ENCODE results near the gene STAM2.
"Not testable (repeated sequence)": the region's sequence is repeated elsewhere in the genome, so short reads cannot be mapped to it uniquely, and the experiment has no call there.

Gene STAM2

GRCh38 chr2:152172201-152172785, 3.3 kb downstream of the STAM2 start:
- DNase-seq = peak; percentile 9

DNA sequence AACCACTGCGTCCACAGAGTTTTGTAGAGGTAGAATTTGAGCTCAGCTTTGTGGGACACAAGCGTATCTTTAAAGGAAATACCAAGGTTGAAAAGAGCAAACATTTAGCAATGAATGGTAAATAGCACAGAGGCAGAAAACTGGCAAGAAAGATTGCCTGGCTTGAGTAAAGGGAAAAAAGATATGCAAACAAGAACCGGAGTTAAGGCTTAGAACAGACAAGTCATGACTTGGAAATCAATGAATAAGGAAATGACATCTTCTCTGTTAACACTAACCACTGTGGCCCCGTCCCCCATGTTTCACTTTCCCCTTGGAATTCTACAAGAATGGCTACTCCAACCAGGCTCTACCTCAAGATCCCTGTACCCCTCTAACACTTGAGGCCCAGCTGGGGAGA, 3.8 kb downstream of the STAM2 start:
- DNase-seq = no peak

DNA sequence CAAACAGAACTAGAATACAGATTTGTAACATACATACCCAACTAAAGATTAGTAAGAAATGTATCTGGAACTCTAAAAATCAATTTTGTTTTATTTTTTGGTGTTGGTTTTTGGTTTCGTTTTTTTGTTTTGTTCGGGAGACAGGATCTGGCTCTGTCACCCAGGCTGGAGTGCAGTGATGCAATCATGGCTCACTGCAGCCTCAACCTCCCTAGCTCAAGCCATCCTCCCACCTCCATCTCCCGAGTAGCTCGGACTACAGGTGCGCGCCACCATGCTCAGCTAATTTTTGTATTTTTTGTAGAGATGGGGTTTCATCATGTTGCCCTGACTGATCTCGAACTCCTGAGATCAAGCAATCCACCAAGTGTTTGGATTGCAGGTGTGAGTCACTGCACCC, 6.4 kb downstream of the STAM2 start:
- not testable (repeated sequence) for DNase-seq

- DNase-seq = not testable (repeated sequence)
These were observed 8.1 kb downstream of the STAM2 start for GRCh38 chr2:152167470-152167869.

DNA sequence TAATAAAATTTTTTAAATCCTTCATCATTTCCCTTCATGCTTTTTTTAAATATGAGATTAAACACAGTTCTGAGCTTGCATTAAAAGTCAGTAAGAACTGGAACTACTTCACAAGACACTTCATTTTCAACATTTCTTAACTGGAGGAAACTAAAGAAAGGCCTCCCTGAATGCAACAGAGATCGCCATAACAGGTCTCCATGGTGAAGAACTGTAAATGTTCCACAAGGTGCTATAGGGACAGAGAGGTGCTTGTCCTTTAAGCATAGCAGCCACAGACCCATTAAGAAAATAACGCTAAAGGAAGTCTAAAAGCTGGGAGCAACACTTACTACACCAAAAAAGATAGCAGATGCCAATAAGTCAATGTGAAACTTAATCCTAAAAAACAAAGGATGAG, 8.5 kb downstream of the STAM2 start:
- DNase-seq = no peak

DNA sequence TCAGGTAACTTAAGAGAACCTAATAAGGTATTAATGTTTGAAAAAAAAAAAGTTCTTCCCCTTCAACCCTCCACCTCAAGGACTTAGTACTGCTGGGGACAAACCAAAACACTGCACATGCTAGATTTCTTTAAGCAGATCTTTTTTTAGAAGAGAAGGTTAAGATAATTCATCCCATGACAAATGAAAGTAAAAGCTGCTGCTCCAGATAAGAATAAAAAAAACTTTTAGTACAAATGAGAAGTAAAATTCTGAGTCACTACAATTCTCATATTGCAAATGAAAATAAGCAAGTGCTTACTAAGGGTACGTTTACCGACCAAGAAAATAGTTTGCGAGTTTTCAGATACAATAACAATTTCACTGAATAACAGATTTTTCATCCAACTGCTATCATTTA, 8.9 kb downstream of the STAM2 start:
- DNase-seq = no peak

- DNase-seq = no peak
These were observed 9.8 kb downstream of the STAM2 start for GRCh38 chr2:152165780-152166179.

DNA sequence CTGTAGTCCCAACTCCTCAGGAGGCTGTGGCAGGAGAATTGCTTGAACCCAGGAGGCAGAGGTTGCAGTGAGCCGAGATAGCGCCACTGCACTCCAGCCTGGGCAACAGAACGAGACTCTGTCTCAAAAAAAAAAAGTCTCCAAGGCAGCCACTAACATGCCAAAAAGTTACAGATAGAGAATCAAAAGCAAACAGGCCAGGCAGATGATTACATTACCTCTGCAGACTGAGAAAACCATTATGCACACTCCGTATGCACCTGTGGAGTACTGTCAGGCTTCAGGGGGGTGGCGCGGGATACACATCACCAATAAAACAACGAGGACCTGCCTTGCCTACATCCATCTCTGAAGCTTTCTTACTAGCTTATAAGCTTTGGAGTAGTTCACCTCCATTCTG, 10.3 kb downstream of the STAM2 start:
- no peak for DNase-seq

GRCh38 chr2:152163669-152164068, 11.9 kb downstream of the STAM2 start:
- not testable (repeated sequence) for DNase-seq

GRCh38 chr2:152162141-152162540, 13.4 kb downstream of the STAM2 start:
- DNase-seq = no peak

DNA sequence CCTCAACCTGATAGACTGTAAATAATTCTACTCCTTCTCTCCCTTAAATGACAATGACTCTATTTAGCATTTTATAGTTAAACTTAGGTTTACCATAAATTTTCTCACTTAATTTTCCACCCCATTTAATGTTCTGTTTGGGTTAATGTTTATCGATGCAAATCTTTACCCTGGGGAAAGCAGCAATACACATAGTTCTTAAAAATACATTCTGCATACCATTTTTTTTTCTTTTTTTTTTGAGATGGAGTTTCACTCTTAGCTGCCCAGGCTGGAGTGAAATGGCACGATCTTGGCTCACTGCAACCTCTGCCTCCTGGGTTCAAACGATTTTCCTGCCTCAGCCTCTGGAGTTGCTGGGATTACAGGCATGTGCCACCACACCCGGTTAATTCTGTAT, 14.0 kb downstream of the STAM2 start:
- DNase-seq = no peak

GRCh38 chr2:152160378-152160777, 15.2 kb downstream of the STAM2 start:
- DNase-seq = not testable (repeated sequence)

- no peak for DNase-seq
These were observed 18.3 kb downstream of the STAM2 start for GRCh38 chr2:152157253-152157652.

DNA sequence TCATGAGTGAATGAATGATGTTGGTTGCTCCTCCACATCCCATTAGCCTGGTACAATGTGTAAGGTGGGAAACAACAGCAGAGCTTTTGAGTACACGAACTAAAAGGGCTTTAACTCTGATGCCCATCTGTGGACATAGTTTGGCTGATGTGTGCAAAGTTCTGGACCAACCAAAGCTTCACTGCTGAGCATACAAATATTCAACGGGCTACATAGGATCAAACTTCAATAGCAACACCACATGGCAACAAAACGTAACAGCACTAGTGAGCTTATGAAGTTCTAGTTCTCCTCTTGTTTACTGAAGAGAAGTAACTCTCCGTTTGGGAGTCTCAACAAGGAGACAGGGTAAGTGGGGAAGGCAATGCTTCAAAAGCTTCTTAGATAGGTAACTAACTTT, 20.4 kb downstream of the STAM2 start:
- no peak for DNase-seq

DNA sequence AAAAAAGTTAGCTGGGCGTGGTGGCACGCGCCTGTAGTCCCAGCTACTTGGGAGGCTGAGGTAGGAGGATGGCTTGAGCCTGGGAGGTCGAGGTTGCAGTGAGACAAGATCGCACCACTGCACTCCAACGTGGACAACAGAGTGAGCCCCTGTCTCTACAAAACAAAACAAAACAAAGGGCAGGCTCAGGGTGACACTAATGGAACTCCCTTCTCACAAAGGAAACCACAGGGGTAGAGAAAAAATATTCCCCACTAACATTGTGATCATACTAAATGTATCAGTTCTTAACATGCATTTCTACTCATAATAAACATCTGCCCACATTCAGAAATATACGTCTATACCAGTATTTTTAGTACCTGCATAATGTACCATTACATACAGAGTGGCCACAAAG, 21.1 kb downstream of the STAM2 start:
- DNase-seq = no peak

- DNase-seq = peak; percentile 13
These were observed 40.9 kb downstream of the STAM2 start for GRCh38 chr2:152134488-152135280.

GRCh38 chr2:152132306-152132705, 43.3 kb downstream of the STAM2 start:
- no peak for DNase-seq

DNA sequence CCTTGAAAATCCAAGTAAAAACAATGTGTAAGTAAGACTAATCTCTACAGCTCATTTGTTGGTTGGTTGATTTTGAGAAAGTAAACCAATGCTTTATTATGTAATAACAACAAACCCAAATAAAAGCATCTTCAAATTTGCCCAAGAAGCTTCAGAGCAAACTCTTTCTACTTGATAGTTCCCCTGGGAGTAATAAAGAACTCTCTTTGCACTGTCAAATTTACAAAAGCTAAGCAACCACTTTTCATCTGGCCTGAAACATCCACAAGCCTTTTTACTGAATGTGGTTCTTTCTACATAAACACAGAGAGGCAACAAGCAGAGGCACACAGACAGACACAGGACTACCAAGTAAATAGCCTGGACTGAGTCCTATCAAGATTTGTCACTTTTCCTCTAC, 47.9 kb downstream of the STAM2 start:
- no peak for DNase-seq

GRCh38 chr2:152126664-152127063, 48.9 kb downstream of the STAM2 start:
- no peak for DNase-seq

DNA sequence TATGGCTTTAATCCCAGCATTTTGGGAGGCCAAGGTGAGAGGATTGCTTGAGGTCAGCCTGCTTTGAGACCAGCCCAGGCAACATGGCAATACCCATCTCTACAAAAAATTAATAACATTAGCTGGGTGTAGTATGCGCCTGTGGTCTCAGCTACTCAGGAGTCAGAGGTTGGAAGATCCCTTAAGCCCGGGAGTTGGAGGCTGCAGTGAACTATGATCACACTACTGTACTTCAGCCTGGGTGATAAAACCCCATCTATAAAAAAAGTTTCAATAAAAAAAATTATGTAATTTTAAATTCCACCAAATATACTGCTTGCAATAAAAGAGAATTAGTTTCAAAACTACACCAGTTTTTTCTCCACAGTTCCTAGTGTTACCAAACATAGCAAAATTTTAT, 53.4 kb downstream of the STAM2 start:
- no peak for DNase-seq

GRCh38 chr2:152120430-152120829, 55.1 kb downstream of the STAM2 start:
- DNase-seq = no peak

DNA sequence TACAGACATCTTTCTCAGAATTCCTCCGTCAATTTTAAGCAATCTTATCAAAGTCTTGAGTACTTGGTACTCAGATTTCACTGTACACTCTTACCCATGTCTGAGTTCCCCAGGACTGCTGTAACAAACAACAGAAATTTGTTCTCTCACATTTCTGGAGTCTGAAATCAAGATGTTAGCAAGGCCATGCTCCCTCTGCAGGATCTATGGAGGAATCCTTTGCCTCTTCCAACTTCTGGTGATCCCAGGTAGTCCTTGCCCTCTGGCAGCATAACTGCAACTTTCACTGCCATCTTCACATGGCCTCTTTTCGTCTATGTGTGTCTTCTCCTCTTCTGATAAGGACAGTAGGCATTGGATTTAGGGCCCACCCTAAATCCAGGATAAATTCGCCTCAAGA, 59.6 kb downstream of the STAM2 start:
- no peak for DNase-seq

DNA sequence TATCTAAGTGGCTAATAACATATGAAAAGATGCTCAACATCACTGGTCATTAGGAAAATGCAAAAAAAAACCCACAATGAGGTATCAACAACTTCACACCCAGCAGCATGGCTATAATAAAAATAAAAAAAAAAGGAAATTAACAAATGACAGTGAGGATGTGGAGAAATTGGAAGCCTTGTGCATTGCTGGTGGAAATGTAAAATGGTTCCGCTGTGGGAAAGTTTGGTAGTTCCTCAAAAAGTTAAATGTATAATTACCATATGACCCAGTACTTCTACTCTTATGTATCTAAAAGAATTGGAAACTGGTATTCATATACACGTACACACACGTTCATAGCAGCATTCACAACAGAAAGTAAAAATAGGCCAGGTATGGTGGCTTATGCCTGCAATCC, 61.2 kb downstream of the STAM2 start:
- DNase-seq = no peak

DNA sequence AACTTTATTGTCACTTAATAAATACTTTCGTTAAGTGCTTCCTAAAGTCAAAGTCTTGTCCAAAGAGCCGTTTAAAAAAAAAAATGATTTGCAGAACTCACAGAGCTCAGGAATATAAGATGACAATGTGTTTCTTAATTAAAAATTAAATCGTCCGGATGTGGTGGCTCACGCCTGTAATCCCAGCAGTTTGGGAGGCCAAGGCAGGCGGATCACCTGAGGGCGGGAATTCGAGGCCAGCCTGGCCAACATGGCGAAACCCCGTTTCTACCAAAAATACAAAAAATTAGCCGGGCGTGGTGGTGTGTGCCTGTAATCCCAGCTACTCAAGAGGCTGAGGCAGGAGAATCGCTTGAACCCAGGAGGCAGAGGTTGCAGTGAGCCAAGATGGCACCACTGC, 68.4 kb downstream of the STAM2 start:
- not testable (repeated sequence) for DNase-seq

DNA sequence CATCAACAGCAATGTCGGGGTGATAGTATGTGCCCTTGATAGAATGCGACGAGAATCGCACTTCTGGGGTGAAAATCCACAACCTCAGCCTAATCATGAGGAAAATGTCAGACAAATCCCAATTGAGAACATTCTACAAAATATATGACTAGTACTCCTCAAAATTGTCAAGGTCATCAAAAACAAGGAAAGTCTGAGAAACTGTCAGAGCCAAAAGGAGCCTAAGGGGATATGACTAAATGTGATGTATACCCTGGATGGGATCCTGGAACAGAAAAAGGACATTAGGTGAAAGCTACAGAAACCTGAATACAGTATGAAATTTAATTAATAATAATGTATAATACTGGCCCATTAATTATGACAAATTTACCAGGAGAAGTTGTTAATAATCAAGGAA, 69.1 kb downstream of the STAM2 start:
- no peak for DNase-seq

All from fibroblast of upper back skin (primary cell).